GM18873 (cell line): ENCODE data around the gene TYW1B.
"Not testable (repeated sequence)": the region's sequence is repeated elsewhere in the genome, so short reads cannot be mapped to it uniquely, and the experiment has no call there.

Experiments used
- ATAC-seq: cut with Tn5 transposase; IDR thresholded peaks from one replicate; pipeline ENCODE4 v1.9.1; 2021; ENCODE audit warnings: mild to moderate bottlenecking, moderate library complexity, moderate number of reproducible peaks; ENCODE audit not compliant: unreplicated experiment, low FRiP score

TYW1B gene

GRCh38 chr7:72635273-72635908, 192.6 kb downstream of the TYW1B start:
- not testable (repeated sequence) for ATAC-seq

- not testable (repeated sequence) for ATAC-seq
Measured at GRCh38 chr7:72632765-72633292, 195.2 kb downstream of the TYW1B start.

- not testable (repeated sequence) for ATAC-seq
Measured at GRCh38 chr7:72628375-72628774, 199.6 kb downstream of the TYW1B start.

GRCh38 chr7:72626428-72627011, 201.5 kb downstream of the TYW1B start:
- ATAC-seq, result not testable (repeated sequence)

- ATAC-seq, result peak; percentile 67
Measured at GRCh38 chr7:72625721-72626423, 202.1 kb downstream of the TYW1B start.

- no peak for ATAC-seq
Measured at GRCh38 chr7:72622532-72622931, 205.5 kb downstream of the TYW1B start.

GRCh38 chr7:72621761-72622187, 206.2 kb downstream of the TYW1B start:
- ATAC-seq, result not testable (repeated sequence)

GRCh38 chr7:72620923-72621322, 207.1 kb downstream of the TYW1B start:
- ATAC-seq, result not testable (repeated sequence)

GRCh38 chr7:72618435-72619180, 209.4 kb downstream of the TYW1B start:
- ATAC-seq, result not testable (repeated sequence)

- ATAC-seq, result not testable (repeated sequence)
Measured at GRCh38 chr7:72609761-72610160, 218.2 kb downstream of the TYW1B start.

- not testable (repeated sequence) for ATAC-seq
Measured at GRCh38 chr7:72607988-72608387, 220.0 kb downstream of the TYW1B start.

GRCh38 chr7:72605863-72606431, 222.1 kb downstream of the TYW1B start:
- not testable (repeated sequence) for ATAC-seq

GRCh38 chr7:72604771-72605611, 223.0 kb downstream of the TYW1B start:
- not testable (repeated sequence) for ATAC-seq

- ATAC-seq, result not testable (repeated sequence)
Measured at GRCh38 chr7:72603476-72603875, 224.5 kb downstream of the TYW1B start.

- ATAC-seq, result no peak
Measured at GRCh38 chr7:72603073-72603472, 224.9 kb downstream of the TYW1B start.

GRCh38 chr7:72601683-72602082, 226.3 kb downstream of the TYW1B start:
- not testable (repeated sequence) for ATAC-seq

- not testable (repeated sequence) for ATAC-seq
Measured at GRCh38 chr7:72590023-72590422, 238.0 kb downstream of the TYW1B start.

- not testable (repeated sequence) for ATAC-seq
Measured at GRCh38 chr7:72587267-72587666, 240.7 kb downstream of the TYW1B start.

- not testable (repeated sequence) for ATAC-seq
Measured at GRCh38 chr7:72584576-72584975, 243.4 kb downstream of the TYW1B start.
